C4-2B (cell line): ENCODE results near the gene GALNT9.

ENCODE experiments used
- H3K27ac ChIP-seq: fragments of 450-650 bp; 2 replicates; pipeline ENCODE4 v1.5.1; 2017
- CTCF ChIP-seq: fragments of 450-650 bp; conservative IDR thresholded peaks from 2 replicates; pipeline ENCODE4 v1.5.1; 2017; ENCODE audit warnings: mild to moderate bottlenecking
- ZFX ChIP-seq: fragments of 450-650 bp; IDR thresholded peaks from 2 replicates; pipeline ENCODE4 v1.6.1; 2017

The GALNT9 gene

GRCh38 chr12:132294121-132295034 lies 35.0 kb downstream of the GALNT9 start:
- TF ChIP-seq ZFX = no peak
- no peak overlapping the region for H3K27ac ChIP-seq

GRCh38 chr12:132292328-132293319 lies 36.8 kb downstream of the GALNT9 start:
- TF ChIP-seq ZFX = no peak
- TF ChIP-seq CTCF = no peak
- H3K27ac ChIP-seq = no peak overlapping the region

GRCh38 chr12:132291402-132292175 lies 37.8 kb downstream of the GALNT9 start:
- no peak for TF ChIP-seq ZFX
- TF ChIP-seq CTCF = no peak
- H3K27ac ChIP-seq = no peak overlapping the region

- TF ChIP-seq CTCF (no peak), ZFX (no peak)
These were observed 39.2 kb downstream of the GALNT9 start for GRCh38 chr12:132290203-132290540.

GRCh38 chr12:132289356-132290202 lies 39.8 kb downstream of the GALNT9 start:
- H3K27ac ChIP-seq = no peak overlapping the region
- no peak for TF ChIP-seq ZFX
- TF ChIP-seq CTCF = no peak

More at GRCh38 chr12:132290203-132290540, 39.2 kb downstream of the GALNT9 start:
- no peak overlapping the region for H3K27ac ChIP-seq

GRCh38 chr12:132288516-132289215 lies 40.7 kb downstream of the GALNT9 start:
- TF ChIP-seq ZFX (no peak), CTCF (no peak)
- H3K27ac ChIP-seq = no peak overlapping the region
